ENCODE results near the gene PER2.

GRCh38 chr2:238235856-238236255, 52.6 kb downstream of the PER2 start:
- TF ChIP-seq CTCF (IDR thresholded peaks at IDR 0.05 in 4 of 5, conservative IDR thresholded peaks at IDR 0.05 in 1 of 5) (no peak), POLR2A (IDR thresholded peaks at IDR 0.05) (no peak)

All from gastrocnemius medialis (tissue), 4 donors.